GM19043 (cell line): ENCODE results near the gene ZNF329.

Source experiments
- ATAC-seq: cut with Tn5 transposase; IDR thresholded peaks from one replicate; pipeline ENCODE4 v1.9.1; 2021; ENCODE audit warnings: low read depth; ENCODE audit not compliant: unreplicated experiment

ZNF329 gene

DNA sequence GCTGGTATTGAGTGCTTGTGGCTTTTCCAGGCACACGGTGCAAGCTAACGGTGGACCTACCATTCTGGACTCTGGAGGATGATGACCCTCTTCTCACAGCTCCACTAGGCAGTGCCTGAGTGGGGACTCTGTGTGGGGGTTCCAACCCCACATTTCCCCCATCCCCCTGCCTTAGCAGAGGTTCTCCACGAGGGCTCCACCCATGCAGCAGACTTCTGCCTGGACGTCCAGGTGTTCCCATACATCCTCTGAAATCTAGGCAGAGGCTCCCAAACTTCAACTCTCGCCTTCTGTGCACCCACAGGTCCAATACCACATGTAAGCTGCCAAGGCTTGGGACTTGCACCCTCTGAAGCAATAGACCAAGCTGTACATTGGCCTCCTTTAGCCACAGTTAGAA is 27.2 kb downstream of the ZNF329 start:
- ATAC-seq: no peak

DNA sequence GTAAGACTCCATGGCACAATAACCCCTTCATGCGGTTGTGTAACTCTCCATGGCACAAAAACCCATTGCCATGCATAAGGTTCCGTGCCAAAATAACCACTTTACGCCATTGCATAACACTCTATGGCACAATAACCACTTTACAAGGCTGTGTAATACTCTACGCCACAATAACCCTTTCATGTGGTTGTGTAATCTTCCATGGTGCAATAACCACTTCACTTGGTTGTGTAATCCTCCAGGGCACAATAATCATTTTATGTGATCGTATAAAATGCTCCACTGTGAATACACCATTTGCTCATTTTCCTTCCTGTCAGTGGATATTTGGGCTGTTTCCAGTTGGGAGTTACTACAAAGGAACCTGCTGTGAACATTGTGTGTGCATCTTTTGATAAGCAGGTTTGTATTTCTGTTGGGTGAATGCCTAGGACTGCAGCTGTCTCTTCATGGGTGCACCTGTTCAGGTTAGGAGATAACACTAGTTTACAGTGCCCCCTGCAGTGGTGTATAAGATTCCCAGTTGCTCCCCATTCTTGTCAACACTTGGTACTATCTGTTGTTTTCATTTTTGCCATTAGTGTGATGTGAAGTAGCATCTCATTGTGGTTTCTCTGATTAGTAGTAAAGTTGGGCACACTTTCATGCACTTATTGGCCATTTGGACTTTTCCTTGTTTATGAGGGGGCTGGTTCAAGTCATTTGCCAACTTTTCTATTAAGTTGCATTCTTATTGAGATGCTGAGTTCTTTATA is 31.4 kb downstream of the ZNF329 start:
- no peak for ATAC-seq

GRCh38 chr19:58117841-58118575 is 32.6 kb downstream of the ZNF329 start:
- ATAC-seq: no peak

DNA sequence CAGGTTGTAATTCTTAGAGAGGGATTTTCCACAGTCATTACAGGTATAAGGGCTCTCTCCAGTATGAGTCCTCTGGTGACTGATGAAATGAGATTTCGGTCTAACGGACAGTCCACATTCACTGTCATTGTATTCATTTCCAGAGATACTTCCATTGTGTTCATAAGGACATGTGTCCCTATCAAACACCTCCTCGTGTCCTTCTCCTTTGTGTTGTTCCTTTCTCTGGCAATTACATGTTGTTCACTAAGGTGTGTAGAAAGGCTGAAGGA is 42.1 kb downstream of the ZNF329 start:
- ATAC-seq: no peak

DNA sequence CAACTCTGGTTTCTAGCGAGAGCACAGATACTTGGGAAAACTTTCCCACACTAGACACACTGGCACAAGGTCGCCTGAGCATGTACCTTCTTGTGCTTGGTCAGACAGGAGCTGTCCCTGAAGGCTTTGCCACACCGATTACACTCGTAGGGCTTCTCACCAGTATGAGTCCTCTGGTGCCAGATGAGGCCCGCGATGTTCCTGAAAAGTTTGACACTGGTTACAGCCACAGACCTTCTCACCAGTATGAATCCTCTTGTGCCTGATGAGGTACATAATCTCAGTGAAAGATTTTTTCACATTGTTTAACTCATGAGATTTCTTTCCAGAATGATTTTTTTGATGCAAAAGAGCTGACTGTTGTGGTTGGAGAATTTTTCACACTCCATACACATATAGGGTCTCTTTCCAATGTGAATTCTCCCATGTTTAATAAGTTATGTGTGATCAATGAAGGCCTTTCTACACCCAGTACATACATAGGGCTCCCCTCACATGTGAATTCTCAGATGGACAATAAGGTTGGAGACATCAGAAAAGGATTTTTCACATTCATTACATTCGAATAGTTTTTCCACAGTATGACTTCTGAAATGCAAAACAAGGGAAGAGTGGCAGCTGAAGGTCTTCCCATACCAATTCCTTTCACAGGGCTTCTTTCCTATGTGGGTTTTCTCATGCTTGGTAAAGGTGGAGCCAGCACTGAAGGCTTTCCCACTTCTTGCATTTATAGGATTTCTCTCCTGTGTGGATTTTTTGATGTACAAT is 42.6 kb downstream of the ZNF329 start:
- ATAC-seq: no peak

DNA sequence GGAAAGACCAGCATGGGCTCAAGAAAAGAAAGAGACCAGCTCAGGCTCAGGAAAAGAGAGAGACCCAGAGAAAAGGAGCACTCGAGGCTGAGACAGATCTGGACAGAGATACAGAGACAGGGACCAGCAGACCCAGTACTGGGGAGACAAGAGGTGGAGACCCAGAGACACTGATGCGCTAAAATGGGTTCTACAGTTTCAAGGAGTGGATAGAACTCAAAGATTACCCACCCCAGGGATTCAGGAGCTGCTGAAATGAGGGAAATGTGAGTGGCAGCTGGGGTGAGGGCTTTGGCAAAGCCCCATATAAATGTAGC is 51.9 kb downstream of the ZNF329 start:
- ATAC-seq: no peak

DNA sequence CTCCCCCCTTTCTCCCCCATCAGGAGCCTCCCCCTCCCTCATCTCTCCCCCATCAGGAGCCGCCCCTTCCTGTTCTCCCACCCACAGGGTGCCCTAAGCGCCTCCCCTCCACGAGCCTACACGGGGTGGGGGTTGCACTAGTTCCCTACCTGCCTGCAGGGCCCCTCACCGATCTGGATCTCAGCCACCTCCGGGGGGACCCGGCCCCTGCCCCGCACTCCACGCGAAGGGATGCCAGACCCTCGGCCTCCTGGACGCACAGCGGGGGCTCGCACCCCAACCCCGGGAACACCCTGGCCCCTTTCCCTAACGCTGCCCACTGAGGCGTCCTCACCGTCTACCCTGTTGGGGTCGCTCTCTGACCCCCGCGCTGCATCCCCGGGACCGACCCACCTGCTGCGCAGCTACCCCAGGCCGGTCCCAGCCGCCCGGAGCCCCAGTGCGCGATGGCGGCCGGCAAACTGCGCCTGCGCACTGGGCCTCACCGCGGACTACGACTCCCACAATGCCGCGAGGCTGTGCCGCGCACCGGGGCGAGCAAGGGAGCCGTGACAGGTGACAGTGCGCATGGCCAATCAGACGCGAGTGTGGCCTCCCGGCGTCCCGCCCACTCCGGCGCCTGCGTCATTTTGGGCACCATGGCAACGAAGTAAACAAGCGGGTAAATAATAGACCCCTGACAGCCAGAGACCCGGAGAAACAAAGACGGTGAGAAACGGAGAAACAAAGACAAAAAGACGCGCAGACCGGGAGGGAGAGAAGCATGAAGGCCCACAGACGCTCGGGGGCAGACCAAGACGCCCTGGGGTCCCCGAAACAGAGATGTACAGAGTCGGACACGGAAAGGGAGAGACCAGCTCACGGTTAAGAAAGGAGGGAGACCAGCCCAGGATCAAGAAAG is 52.6 kb downstream of the ZNF329 start, which contains the start of gene ZSCAN18:
Gene ZSCAN18 (minus strand): TSS at position 451 of the 901 bp plus-strand sequence. CDS start 7,964 bp downstream, outside the sequence.
- no peak for ATAC-seq

DNA sequence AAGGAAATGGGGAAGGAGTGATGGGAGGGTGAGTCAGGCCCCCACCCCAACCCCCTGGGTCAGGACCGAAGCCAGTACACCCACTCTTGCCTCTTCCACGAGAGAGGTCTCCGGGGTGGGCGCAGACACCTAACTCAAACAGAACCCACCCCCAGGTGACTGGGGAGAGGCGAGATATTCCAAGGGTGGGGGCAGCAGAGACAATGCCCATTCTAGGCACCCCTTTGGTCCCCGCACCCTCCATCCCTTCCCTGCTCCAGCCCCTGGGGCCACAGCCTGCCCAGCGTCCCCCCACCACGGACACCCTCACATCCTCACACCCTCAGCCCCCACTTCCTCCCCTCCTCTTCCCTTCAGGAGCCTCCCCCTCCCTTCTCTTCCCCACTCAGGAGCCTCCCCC is 53.2 kb downstream of the ZNF329 start:
- ATAC-seq: no peak

DNA sequence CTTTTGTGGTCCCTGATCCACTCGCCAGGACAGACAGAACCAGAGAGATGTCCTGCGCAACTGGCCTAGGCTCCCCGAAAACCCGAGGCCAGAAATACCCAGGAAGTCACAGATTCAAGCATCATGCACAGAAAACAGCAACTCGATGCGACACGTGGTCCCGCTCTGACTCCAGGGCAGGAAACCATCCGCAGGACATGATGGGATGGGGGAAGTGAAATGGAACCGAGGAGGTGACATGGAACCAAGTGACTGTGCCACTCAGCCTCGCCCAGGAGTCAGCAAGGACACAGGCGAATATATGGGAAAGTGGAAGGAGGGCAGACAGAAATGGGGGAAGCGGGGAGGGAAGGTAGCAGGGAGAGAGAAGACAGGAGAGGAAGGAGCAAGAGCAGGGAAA is 53.7 kb downstream of the ZNF329 start:
- no peak for ATAC-seq

- no peak for ATAC-seq
These were observed 55.3 kb downstream of the ZNF329 start for GRCh38 chr19:58095328-58095727.

GRCh38 chr19:58093071-58093470 is 57.5 kb downstream of the ZNF329 start:
- ATAC-seq: no peak

GRCh38 chr19:58091251-58091995 is 59.2 kb downstream of the ZNF329 start:
- ATAC-seq: no peak

DNA sequence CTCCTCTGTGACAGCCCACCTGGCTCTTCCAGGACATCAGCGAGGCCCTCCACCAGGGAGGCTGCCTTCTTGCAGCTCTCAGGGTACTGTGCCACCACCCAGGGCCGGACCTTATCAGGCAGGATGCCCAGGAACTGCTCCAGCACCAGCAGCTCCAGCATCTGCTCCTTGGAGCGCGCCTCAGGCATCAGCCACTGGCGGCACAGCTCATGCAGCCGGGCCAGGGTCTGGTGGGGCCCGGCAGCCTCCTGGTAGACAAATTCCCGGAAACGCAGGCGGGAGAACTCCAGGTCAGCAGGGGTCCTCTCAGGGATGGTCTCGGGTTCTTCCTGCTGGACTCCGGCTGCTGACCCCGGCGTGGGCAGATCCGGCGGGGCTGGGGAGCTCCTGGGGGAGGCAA is 60.7 kb downstream of the ZNF329 start:
- ATAC-seq: no peak

GRCh38 chr19:58088521-58089052 is 62.0 kb downstream of the ZNF329 start:
- no peak for ATAC-seq

GRCh38 chr19:58086825-58087710 is 63.5 kb downstream of the ZNF329 start:
- no peak for ATAC-seq

DNA sequence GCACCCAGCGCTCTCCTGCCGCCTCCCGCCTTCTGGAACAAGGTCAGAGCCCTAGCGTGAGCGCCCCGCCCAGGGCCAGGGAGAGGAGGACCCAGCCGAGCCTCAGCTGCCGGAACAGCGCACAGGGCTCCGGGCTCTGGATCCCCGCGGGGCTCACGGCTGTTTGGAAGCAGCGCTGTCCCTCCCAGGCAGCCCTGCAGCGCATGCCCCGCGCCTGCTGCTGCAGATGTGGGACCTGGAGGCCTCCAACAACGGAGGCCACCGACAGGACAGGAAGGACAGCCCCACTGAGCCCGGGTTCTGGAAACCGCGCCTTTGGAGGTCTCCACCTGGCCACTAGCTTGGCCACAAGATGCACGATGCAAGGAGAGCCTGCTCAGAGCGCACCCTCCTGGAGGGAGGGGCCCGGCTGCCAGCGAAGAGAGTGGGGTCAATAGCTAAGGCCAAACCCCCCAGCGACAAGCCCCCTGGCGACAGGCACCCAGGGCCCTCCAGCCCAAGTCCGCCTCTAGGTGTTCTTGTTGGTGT is 65.2 kb downstream of the ZNF329 start:
- no peak for ATAC-seq

DNA sequence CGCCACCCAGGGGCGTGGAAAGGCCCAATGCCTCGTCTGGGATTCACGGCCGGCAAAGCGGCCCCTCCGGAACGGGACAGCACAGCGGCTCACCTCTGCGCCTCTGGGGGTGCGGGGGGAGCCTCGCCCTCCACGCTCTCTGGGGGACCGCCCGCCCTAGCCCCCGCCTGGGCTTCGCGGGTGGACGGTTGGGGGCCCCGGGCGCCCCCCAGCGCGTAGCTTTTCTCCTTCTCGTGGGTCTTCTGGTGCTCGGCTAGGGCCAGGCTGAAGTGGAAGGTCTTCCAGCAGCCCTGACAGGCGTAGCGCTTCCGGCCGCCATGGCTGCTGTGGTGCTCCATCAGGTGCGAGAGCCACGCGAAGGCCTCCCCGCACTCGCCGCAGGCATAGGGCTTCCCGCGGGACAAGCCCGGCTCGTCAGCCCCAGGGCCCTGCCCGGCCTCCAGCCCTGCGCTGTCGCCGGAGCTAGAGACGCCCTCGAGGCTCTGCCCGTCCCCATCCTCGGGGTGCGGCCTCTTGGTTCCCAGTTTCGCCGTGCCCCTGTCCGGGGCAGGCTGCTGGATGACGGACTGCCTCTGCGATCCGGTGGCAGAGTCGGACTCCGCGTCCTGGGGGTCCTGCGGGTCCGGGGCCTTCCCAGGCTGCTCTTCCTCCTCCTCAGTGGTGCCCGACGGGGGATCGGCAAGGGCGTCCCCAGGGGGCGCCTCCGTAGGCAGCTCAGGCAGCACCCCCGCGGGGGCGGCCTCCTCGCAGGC is 65.8 kb downstream of the ZNF329 start:
- no peak for ATAC-seq

DNA sequence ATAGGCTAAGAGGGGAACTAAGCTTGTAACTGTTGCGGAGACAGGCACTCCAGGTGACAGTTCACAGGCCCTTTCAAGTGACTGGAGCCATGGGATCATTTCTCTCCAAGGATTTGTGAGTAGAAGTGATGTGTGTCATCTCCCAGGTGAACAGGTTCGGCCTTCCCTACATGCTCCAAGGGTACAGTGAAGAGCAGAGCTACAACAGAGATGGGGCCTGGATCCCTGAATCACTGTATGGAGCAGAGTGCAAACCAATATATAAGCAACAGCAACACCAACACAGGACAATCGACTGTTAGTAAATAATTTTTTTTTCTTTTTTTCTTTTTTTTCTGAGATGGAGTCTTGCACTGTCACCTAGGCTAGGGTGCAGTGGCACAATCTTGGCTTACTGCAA is 67.6 kb downstream of the ZNF329 start:
- no peak for ATAC-seq
